Stimulated activated CD4-positive, alpha-beta T cell treated with anti-CD3 and anti-CD28 coated beads, TNF-alpha, amount 100 ng/mL, for 48 hours (primary cell): Measurements from ENCODE around the gene SEC14L1.
"Not testable (repeated sequence)": the region's sequence is repeated elsewhere in the genome, so short reads cannot be mapped to it uniquely, and the experiment has no call there.

Experiments
- DNase-seq, 3 donors: peaks; one replicate each; pipeline ENCODE4 v3.0.0-alpha.2; 2020; ENCODE audit warnings: low read depth in 3 of 3

SEC14L1 gene

GRCh38 chr17:77237232-77238008 lies 96.7 kb downstream of the SEC14L1 start:
- DNase-seq: no peak

- DNase-seq: no peak
Observed at GRCh38 chr17:77240976-77241375, 100.2 kb downstream of the SEC14L1 start.

DNA sequence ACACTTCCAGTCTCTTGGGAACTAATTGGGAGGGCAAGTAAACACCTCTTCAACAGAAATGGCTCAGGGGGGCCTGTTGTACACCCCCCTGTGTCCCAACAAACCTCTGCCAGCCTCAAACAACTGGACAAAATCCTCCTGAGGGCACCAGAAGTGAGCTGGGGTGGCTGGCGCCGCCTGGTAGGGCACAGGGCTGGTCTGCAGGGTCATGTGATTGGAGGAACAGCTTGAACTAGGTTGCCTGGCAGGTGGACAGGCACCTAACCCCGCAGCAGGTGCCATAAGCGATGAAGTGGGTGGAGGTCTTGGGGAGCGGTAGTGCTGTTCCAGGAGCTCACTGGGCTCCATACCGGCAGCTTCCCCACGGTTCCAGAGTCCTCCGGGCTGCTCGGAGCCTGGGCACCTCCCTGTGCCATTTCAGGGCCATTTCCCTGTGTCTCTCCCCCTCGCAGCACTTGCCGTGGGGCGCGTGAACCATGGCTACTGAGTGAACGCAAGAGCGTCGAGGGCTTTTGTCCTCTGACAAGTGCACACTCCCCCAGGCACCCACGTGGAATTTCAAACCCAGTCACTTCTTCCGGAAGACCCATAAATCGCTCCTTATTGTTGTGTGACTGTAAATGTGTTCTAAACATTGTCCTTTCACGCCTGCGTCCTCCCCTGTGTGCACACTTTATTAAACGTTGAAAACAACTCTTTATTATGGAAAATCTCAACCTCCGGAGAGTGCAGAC lies 101.5 kb downstream of the SEC14L1 start:
- DNase-seq: no peak

DNA sequence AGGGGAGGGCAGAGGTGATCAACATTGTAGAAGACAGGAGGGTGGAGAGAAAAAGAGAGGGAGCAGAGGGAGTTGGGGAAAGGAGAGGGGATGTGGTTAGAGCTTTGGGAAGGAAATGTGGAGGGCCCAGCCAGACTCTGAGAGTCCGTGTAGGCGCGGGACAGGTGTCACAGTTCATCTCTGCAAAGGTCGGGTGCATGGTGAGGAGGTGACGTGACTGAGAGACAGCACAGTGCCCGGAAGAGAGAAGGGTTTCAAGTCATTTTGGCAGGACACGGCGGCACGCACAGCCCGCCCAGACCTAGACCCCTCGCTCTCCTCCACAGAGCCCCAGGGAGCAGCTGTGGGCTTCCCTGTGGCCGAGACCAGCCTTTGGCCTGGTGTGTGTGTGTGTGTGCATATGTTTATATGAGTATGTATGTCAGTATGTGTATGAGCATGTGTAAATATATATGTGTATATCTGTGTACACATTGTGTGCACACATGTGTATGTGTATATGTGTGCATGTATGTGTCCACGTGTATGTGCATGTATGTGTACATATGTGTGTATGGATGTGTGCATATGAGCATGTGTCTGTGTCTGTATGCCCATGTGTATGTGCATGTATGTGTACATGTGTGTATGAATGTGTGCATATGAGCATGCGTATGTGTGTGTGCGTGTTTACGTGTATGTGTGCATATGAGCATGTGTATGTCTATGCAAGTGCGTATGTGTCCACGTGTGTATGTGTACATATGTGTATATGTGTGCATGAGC lies 104.6 kb downstream of the SEC14L1 start:
- DNase-seq: no peak

DNA sequence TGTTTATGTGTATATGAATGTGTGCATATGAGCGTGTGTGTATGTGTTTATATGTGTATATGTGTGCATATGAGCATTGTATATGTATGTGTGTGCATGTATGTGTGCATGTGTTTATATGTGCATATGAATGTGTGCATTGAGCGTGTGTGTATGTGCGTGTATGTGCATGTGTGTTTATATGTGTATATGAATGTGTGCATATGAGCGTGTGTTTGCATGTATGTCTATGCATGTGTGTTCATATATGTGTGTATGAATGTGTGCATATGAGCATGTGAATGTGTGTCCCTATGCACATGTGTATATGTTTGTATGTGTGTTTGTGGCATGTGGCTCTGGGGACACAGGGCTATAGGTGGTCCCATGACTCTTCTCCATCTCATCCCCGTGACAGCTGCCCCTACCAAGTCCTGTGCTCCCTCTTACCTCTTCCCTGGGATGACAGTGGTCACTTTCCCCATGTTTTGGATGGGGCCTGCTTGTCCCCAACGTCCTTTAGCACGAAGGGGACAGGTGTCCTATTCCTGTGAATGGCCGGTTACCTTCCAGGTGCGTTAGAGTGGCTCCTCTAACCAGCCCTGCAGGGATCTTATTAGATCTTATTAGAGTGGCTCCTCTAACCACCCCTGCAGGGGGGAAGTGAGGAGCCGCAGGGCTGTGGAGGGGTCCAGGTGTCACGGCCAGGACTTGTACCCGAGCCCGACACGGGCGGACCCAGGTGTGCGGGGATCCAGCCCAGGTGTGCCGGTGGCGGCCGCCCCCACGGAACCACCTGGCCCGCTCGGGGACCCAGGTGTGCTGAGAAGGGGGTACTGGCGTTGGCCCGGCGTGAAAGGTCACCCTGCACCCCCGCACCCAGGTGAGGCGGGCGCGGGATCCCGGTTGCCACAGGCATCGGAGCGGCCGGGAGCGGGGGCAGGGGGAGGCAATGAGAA lies 105.6 kb downstream of the SEC14L1 start:
- no peak for DNase-seq

DNA sequence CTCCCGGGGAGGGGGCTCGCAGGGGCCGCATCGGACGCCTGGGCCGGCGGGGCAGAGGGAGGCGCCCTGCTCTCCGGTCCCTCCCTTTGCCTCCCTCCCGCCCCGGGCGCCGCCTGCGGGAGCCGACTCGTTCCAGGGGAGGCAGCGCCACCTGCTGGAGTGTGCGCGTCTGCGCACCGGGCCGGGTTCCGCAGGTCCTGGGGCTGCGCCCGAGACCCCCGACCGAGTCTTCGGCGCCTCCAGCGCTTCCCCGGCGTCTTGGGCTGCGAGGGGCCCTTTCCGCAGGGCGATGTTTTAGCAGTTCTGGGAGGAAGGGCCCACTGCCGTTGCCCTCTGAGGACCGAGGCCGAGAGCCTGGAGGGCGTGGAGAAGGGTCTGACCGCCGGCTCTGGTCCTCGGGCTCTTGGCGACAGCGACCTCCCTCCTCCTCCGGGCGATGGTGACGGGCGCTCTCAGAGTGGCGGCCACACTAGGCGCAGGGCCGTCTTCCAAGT lies 106.3 kb downstream of the SEC14L1 start:
- DNase-seq: peak; percentile 56 to 86 (median 85)

DNA sequence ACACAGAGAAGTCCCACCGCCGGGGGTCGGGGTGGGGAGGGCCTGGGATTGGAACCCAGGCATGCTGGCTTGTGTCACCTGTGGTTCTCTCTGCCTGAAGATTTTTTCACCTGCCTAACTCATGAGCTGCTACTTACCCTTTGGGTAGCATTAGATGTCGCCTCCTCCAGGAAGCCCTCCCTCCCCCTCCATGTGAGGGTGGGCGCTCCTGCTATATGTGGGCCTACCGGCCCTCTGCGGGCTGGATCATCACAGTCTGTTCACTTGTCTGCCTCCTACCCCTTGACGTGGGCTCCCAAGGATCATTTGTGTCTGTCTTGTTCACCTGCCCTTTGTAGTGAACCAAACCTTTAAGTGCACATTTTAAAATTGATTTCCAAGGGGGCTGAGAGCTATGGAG lies 106.8 kb downstream of the SEC14L1 start:
- no peak for DNase-seq

DNA sequence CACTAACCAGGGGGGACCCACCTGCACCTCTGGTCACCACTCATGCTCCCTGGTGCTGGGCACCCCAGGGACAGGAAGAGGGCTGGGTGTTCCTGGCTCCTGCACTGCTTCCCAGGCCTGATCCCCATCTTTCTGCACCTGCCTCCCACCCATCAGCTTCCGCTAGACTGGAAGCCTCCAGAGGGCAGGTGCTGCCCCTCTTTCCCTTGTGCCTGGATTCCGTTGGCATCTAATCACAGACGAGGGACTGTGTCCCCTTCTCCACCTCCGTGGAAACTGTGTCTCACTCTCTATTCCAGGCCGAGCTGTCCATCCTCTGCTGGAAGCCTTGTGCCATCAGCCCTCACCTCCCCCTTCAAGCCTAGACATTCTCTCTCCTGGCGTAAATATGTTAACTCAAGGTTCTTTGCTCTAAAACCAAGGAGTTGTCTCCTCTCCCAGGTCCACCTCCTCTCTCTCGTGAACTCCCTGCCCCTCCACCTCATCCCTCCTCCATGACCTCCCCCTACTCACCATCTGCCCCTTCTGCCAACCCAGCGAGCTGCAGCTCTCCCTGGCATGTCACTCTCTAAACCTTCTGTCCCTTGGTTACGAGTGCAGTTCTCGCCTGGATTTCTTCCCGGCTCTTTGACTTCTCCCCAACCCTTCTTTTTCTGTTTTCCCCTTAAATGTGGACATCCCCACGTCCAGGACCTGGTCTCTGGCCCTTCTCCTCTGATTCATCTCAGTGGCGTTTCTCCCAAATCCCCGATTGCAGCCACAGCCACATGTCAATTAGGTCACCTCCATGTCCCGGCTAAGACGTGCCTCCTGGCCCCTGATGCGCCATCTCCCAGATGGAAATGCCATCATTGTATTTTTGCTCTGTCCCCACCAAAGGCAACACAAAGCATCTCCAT lies 107.7 kb downstream of the SEC14L1 start:
- DNase-seq: no peak

DNA sequence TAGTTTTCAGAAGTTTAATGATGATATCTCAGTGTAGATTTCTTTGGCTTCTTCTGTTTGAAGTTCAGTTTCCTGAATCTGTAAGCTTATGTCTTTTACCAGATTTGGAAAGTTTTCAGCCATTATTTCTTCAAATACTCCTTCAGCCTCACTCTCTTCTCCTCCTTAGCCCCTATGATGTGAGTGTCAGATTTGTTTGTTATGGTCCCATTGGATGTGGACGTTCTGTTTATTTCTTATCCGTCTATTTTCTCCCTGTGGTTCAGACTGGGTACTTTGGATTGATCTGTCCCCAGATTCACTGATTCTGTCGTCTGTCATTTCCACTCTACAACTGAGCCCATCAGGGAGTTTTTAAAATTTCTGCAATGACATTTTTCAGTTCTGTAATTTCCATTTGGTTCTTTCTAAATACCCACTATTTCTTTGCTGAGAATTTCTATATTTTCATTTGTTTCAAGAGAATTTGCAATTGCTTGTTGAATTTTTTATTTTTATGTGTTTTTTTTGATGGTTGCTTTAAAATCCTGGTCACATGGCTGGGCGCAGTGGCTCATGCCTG lies 110.9 kb downstream of the SEC14L1 start:
- DNase-seq: no peak

DNA sequence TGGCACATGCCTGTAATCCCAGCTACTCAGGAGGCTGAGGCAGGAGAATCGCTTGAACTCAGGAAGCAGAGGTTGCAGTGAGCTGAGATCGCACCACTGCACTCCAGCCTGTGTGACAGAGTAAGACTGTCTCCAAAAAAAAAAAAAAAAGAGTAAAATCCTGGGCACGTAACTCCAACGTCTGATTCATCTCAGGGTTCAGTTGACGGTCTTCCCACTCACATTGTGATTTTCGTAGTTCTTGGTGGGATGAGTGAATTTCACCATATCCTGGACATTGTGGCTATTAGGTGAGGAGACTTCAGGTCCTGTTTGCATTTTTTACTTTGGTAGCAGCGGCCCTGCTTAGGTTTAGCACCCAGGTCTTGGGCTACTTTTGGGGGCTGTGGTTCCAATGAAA lies 111.5 kb downstream of the SEC14L1 start:
- not testable (repeated sequence) for DNase-seq

- no peak for DNase-seq
Observed at GRCh38 chr17:77253611-77254051, 112.9 kb downstream of the SEC14L1 start.

DNA sequence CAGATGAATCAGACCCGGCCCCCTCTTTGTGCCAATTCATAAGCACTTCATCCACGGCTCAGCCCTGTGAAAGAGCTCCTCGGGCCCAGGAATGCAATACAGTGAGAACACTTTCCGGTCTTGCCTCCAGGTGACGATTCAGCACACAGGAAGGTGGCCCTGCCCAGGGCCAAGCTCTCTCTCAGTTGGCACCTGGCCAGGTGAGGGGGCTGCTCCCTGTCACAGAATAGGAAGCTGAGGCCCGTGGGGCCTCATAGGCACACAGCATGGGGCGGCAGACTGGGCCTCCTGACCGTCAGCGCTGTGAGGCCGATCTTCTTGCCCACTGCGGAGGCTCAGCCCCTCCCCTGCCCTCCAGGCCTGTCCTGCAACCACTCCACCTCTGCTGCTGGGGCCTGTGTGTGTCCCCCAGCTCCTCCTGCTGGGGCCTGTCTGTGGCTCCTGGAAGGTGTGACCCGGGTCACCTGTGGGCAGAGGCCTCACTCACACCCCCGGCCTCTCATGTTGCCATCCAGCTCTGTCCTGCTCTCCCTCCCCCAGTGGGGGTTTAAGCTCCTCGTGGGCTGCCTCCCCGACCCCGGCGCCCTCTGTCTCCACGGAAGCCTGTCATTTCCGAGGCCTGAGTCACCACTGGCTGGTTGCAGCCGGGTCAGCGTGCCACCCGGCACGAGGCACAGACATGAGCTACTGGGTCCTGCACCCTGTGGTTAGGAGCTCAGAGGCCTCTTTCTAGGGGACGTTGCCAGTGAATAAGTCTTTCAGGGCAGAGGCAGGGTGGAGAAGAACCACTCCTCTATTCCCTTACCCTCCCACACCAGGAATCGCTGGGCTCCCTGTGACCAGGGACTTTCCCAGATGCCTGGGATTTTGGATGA lies 114.4 kb downstream of the SEC14L1 start:
- DNase-seq: no peak

DNA sequence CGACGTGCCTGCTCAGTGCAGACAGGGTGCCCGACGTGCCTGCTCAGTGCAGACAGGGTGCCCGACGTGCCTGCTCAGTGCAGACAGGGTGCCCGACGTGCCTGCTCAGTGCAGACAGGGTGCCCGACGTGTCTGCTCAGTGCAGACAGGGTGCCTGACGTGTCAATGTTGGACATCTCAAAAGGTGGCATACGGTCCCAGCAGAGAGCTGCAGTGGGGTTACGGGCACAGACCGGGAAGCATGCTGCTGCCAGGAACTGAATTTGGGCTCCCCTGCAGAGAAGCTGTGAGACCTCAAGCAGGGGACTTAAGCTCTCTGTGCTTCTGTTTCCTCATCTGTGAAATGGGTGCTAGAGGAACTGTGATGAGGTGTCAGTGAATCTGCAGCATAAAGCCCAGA lies 115.2 kb downstream of the SEC14L1 start:
- DNase-seq: not testable (repeated sequence)

- DNase-seq: no peak
Observed at GRCh38 chr17:77256710-77257109, 115.9 kb downstream of the SEC14L1 start.

GRCh38 chr17:77257169-77257568 lies 116.4 kb downstream of the SEC14L1 start:
- DNase-seq: no peak

DNA sequence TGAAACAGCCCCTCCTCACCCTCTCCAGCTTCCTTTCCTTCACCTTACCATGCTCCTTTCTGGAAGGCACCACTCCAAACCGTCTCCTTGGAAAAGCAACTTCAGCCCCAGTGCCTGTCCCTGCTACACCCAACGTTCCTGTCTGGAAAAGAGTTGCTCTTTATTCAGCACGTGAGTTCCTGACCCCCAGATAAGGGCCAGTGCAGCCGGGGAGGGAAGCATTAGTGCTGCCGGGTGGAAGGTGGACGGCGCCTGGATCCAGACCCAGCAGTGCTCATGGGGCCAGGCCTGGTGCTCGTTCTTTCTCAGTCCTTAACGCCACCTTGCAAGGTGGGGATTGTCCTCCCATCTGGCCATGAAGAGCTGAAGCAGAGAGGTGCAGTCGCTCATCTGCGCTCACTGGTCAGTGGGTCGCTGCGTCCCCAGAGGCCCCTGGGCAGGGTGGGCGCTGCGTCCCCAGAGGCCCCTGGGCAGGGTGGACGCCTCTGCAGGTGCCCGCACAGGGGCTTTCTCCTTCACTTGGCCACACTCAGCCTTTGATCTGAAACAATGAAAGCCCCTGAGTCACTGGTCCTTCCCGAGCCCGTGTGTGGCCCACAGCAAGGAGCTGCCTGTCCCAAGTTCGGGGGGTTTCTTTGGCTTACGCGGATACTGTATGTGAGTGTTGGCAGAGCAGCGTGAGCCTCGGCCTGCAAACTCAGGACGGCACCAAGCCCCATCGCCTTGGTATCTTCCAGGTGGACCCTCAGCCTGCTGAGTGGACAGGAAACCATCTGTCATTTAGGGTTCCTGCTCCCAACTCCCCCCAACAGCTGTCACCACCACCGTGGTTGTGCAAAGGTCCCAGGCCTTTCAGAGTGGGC lies 117.1 kb downstream of the SEC14L1 start:
- no peak for DNase-seq

GRCh38 chr17:77258638-77259037 lies 117.9 kb downstream of the SEC14L1 start:
- DNase-seq: no peak
